Parathyroid adenoma (tissue), 2 donors: ENCODE data around the gene OR11A1.

ENCODE experiments used
- H2AFZ ChIP-seq: fragments of 300-600 bp; sonication (generic); one replicate; pipeline ENCODE4 v1.7.0; 2017; ENCODE audit warnings: antibody characterized with exemption, mild to moderate bottlenecking
- H3K27ac ChIP-seq: fragments of 300-600 bp; sonication (generic); one replicate; pipeline ENCODE4 v1.7.0; 2017
- H3K27me3 ChIP-seq: fragments of 300-600 bp; sonication (generic); one replicate; pipeline ENCODE4 v1.7.0; 2017; ENCODE audit warnings: low read length; ENCODE audit not compliant: control insufficient read depth, insufficient read depth
- H3K36me3 ChIP-seq: fragments of 300-600 bp; sonication (generic); one replicate; pipeline ENCODE4 v1.7.0; 2017; ENCODE audit warnings: low read length; ENCODE audit not compliant: control insufficient read depth, insufficient read depth
- H3K4me1 ChIP-seq: fragments of 300-600 bp; sonication (generic); one replicate; pipeline ENCODE4 v1.7.0; 2017; ENCODE audit warnings: control low read depth
- H3K4me2 ChIP-seq: fragments of 300-600 bp; sonication (generic); one replicate; pipeline ENCODE4 v1.7.0; 2017; ENCODE audit warnings: low read length
- H3K4me3 ChIP-seq: fragments of 300-600 bp; sonication (generic); one replicate; pipeline ENCODE4 v1.7.0; 2017; ENCODE audit warnings: low read depth, low read length
- H3K79me2 ChIP-seq: fragments of 300-600 bp; sonication (generic); one replicate; pipeline ENCODE4 v1.7.0; 2017; ENCODE audit warnings: control low read depth
- H3K9ac ChIP-seq: fragments of 300-600 bp; sonication (generic); one replicate; pipeline ENCODE4 v1.7.0; 2017; ENCODE audit warnings: mild to moderate bottlenecking
- H3K9me3 ChIP-seq: fragments of 300-600 bp; sonication (generic); one replicate; pipeline ENCODE4 v1.7.0; 2017; ENCODE audit warnings: low read length; ENCODE audit not compliant: control insufficient read depth
- CTCF ChIP-seq: fragments of 300-600 bp; sonication (generic); IDR thresholded peaks from one replicate; pipeline ENCODE4 v1.7.0; 2017; ENCODE audit warnings: antibody characterized with exemption, mild to moderate bottlenecking
- donor health status: primary hyperparathyroidism.

The OR11A1 gene

GRCh38 chr6:29502597-29502996 is 45.7 kb upstream of the OR11A1 start:
- no peak overlapping the region for H2AFZ ChIP-seq
- no peaks in the 10 kb centered on the region for H3K36me3 ChIP-seq
- H3K9me3 ChIP-seq: no peaks in the 10 kb centered on the region
- H3K4me3 ChIP-seq: no peak overlapping the region
- no peaks in the 10 kb centered on the region for H3K27me3 ChIP-seq
- TF ChIP-seq CTCF: no peak
- no peak overlapping the region for H3K9ac ChIP-seq
- H3K4me2 ChIP-seq: no peak overlapping the region
- H3K4me1 ChIP-seq: no peaks in the 10 kb centered on the region
- no peaks in the 10 kb centered on the region for H3K79me2 ChIP-seq
- no peak overlapping the region for H3K27ac ChIP-seq

DNA sequence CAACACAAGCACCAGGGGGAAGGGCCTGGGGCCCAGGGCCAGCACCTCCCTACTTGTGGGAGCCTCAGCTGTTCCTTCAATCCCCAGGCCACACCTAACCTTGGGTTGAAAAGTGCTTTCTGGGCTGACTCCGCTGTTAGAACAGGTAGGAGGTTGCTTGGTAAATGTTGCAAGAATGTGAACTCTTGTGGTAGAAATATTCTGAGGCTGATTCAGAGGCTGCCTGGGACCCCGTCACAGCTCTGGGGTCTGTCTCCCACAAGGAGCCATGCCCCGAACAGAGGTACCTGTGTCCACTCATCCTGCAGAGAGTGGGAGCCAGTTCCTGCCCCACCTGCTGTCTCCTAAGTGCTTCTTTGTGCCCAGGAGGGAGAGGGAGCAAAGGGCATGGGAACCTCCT is 45.3 kb upstream of the OR11A1 start:
- no peaks in the 10 kb centered on the region for H3K36me3 ChIP-seq
- no peak overlapping the region for H2AFZ ChIP-seq
- TF ChIP-seq CTCF: no peak
- no peaks in the 10 kb centered on the region for H3K27me3 ChIP-seq
- H3K79me2 ChIP-seq: no peaks in the 10 kb centered on the region
- H3K27ac ChIP-seq: no peak overlapping the region
- H3K4me2 ChIP-seq: no peak overlapping the region
- no peaks in the 10 kb centered on the region for H3K4me1 ChIP-seq
- no peak overlapping the region for H3K4me3 ChIP-seq
- H3K9ac ChIP-seq: no peak overlapping the region
- H3K9me3 ChIP-seq: no peaks in the 10 kb centered on the region

DNA sequence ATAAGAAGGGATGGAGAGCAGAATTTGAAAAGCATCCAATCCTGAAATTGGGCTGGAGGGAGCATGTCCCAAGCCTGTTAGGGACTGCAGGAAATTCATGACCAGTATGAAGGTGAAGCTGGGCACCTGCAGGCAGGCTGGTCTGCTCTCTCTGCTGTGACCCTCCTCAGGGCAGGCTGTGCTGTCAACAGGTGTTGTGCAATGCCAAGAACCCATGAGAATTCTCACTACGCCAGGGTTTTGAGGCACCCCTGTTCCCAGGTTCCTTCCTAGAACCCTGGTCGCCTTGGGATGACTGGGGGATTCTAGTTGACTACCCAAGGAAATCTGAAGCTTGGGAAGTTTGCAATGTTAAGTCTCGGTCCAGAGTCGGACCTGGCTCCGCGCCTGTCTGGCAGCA is 44.2 kb upstream of the OR11A1 start:
- H3K9me3 ChIP-seq: no peaks in the 10 kb centered on the region
- no peak overlapping the region for H2AFZ ChIP-seq
- H3K36me3 ChIP-seq: no peaks in the 10 kb centered on the region
- no peak overlapping the region for H3K27ac ChIP-seq
- H3K4me1 ChIP-seq: no peaks in the 10 kb centered on the region
- H3K4me3 ChIP-seq: no peak overlapping the region
- TF ChIP-seq CTCF: no peak
- H3K79me2 ChIP-seq: no peaks in the 10 kb centered on the region
- no peak overlapping the region for H3K4me2 ChIP-seq
- no peaks in the 10 kb centered on the region for H3K27me3 ChIP-seq
- no peak overlapping the region for H3K9ac ChIP-seq

DNA sequence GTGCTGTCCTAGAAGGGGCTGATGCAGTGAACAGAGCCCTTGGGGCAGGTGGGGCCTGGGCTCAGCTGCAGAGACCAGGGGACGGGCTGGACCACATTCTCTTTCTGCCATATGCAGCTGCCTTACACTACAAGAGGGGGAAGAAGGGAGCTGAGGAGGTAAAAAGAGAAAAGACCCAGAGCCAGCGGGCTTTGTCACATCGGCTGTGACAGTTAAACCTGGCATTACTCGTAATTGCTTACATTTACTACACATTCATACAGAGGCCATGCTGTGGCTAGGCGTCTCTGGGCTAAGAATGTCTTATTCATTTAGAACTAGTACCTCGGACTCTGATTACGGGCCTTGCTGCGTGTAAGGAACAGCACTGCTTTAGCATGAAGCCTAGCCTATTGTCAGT is 43.7 kb upstream of the OR11A1 start:
- no peaks in the 10 kb centered on the region for H3K27me3 ChIP-seq
- H3K79me2 ChIP-seq: no peaks in the 10 kb centered on the region
- no peaks in the 10 kb centered on the region for H3K4me1 ChIP-seq
- H3K27ac ChIP-seq: no peak overlapping the region
- H3K9me3 ChIP-seq: no peaks in the 10 kb centered on the region
- TF ChIP-seq CTCF: no peak
- no peak overlapping the region for H3K9ac ChIP-seq
- no peak overlapping the region for H3K4me3 ChIP-seq
- no peak overlapping the region for H2AFZ ChIP-seq
- H3K36me3 ChIP-seq: no peaks in the 10 kb centered on the region
- no peak overlapping the region for H3K4me2 ChIP-seq

DNA sequence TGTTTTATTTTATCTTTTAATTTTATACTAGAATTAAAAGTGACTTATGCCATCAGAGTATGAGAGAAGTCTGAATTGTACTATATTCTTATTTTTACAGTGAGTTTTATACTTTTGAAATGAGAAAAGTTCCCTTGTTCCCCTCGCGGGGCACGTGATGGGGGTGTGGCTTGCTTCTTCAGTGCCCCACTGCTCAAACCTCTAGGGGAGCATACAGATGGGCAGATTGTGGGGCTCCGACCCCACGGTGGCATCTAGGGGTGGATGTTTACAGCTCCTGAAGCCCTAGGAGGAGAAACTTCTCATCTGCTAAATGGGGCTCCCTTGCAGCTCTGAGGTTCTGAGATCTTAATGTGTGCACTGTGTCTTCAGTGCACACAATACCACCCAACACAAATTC is 42.8 kb upstream of the OR11A1 start:
- no peaks in the 10 kb centered on the region for H3K79me2 ChIP-seq
- H3K4me1 ChIP-seq: no peaks in the 10 kb centered on the region

More for the DNA sequence above, 42.8 kb upstream of the OR11A1 start:
- Histone ChIP-seq H3K9me3 (no peaks in the 10 kb centered on the region), H2AFZ (no peak overlapping the region), H3K36me3 (no peaks in the 10 kb centered on the region), H3K27me3 (no peaks in the 10 kb centered on the region), H3K9ac (no peak overlapping the region), H3K4me3 (no peak overlapping the region), H3K4me2 (no peak overlapping the region), H3K27ac (no peak overlapping the region)
- TF ChIP-seq CTCF: no peak
